ENCODE measurements around the gene OTOGL. TPM values are rescaled to one million over a fixed set of nuclear protein-coding genes. Genes with fewer than 3 reads are reported as not detected.
A peak's percentile ranks its signal among the peaks of the same experiment; 100 is the strongest.

Gene OTOGL
- polyA plus RNA-seq, 3 donors: not detected

DNA sequence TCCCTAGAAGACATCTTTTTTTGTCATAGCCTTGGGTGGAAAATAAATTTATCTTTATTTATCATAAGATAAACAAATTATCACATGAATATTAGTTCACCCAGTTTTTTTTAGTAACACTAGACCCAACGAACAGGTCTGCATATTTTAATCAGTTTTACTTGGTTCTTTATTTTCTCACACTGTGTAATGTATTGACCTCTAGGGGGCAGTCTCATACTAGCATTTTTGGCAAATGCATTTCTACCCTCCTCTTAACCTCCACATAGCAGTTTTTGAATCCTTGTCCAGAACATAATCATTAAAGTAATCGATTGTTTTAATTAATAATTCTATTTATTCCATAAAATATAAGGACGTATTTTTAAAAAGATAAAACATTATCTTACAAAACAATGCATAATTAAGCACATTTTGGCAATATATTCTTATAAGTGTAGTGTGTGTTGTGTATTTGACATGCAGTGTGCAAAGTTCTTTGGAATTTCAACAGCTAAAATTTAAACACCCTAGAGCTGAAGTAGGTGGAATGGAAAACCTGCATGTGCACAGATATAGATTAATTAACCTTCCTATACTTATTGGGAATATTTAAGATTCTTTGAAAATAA lies 313.1 kb downstream of the OTOGL start:
- Histone ChIP-seq H2AFZ (ENCODE audit: insufficient read depth, low read depth, low read length, poor library complexity, severe bottlenecking) (no peak overlapping the region), H4K20me1 (ENCODE audit: insufficient read depth, low read length) (no peaks in the 10 kb centered on the region), H3K4me1 (ENCODE audit: control insufficient read depth in 1 of 2, insufficient read depth in 2 of 2, low read length in 2 of 2) (no peaks in the 10 kb centered on the region), H3K27me3 (ENCODE audit: control insufficient read depth in 2 of 2, insufficient read depth in 2 of 2, low read length in 2 of 2) (peaks cover 0 to 2% of the 10 kb centered on the region in 2 donors), H3K27ac (ENCODE audit: low read depth in 1 of 2, low read length in 2 of 2) (no peak overlapping the region), H3K9ac (ENCODE audit: insufficient read depth, low read length, poor library complexity, severe bottlenecking) (no peak overlapping the region), H3K36me3 (replicated peaks in 1 of 2; ENCODE audit: control insufficient read depth in 1 of 2, insufficient read depth in 2 of 2, low read length in 2 of 2) (no peaks in the 10 kb centered on the region), H3K4me2 (replicated peaks; ENCODE audit: extremely low read depth, low read length, poor library complexity, severe bottlenecking) (no peak overlapping the region), H3K9me3 (replicated peaks in 1 of 2; ENCODE audit: control insufficient read depth in 1 of 2, insufficient read depth in 1 of 2, low read length in 2 of 2) (no peaks in the 10 kb centered on the region), H3K4me3 (replicated peaks in 1 of 3; ENCODE audit: low read depth in 2 of 3, low read length in 3 of 3) (no peak overlapping the region), H3K79me2 (ENCODE audit: insufficient read depth, low read length) (no peaks in the 10 kb centered on the region)
- no peak overlapping the region for H3K27ac Mint-ChIP-seq
- no CpG with 5 or more reads among the region's 3 CpGs for WGBS (ENCODE audit: insufficient coverage)
- H3K9me3 Mint-ChIP-seq: no peaks in the 10 kb centered on the region
- no peaks in the 10 kb centered on the region for H3K4me1 Mint-ChIP-seq
- H3K27me3 Mint-ChIP-seq (ENCODE audit: low read depth in 3 of 3): peaks cover 1 to 8% (median 1%) of the 10 kb centered on the region in 3 donors
- H3K36me3 Mint-ChIP-seq: no peaks in the 10 kb centered on the region
- no peak overlapping the region for H3K4me3 Mint-ChIP-seq
- peak; percentile 1 to 19 (median 10) for DNase-seq
- intact Hi-C loops (cut with micrococcal nuclease): no loop called here
- TF ChIP-seq, protein P1, sequence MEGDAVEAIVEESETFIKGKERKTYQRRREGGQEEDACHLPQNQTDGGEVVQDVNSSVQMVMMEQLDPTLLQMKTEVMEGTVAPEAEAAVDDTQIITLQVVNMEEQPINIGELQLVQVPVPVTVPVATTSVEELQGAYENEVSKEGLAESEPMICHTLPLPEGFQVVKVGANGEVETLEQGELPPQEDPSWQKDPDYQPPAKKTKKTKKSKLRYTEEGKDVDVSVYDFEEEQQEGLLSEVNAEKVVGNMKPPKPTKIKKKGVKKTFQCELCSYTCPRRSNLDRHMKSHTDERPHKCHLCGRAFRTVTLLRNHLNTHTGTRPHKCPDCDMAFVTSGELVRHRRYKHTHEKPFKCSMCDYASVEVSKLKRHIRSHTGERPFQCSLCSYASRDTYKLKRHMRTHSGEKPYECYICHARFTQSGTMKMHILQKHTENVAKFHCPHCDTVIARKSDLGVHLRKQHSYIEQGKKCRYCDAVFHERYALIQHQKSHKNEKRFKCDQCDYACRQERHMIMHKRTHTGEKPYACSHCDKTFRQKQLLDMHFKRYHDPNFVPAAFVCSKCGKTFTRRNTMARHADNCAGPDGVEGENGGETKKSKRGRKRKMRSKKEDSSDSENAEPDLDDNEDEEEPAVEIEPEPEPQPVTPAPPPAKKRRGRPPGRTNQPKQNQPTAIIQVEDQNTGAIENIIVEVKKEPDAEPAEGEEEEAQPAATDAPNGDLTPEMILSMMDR (IDR thresholded peaks at IDR 0.05): peak; percentile 79

- no peak for DNase-seq
- Mint-ChIP-seq H3K4me1 (no peaks in the 10 kb centered on the region), H3K9me3 (no peaks in the 10 kb centered on the region), H3K36me3 (no peaks in the 10 kb centered on the region), H3K27ac (no peak overlapping the region), H3K27me3 (ENCODE audit: low read depth in 3 of 3) (peaks cover 1 to 8% (median 1%) of the 10 kb centered on the region in 3 donors), H3K4me3 (no peak overlapping the region)
- Histone ChIP-seq H3K4me2 (replicated peaks; ENCODE audit: extremely low read depth, low read length, poor library complexity, severe bottlenecking) (no peak overlapping the region), H3K79me2 (ENCODE audit: insufficient read depth, low read length) (no peaks in the 10 kb centered on the region), H3K4me1 (ENCODE audit: control insufficient read depth in 1 of 2, insufficient read depth in 2 of 2, low read length in 2 of 2) (no peaks in the 10 kb centered on the region), H2AFZ (ENCODE audit: insufficient read depth, low read depth, low read length, poor library complexity, severe bottlenecking) (no peak overlapping the region), H3K36me3 (replicated peaks in 1 of 2; ENCODE audit: control insufficient read depth in 1 of 2, insufficient read depth in 2 of 2, low read length in 2 of 2) (no peaks in the 10 kb centered on the region), H3K9me3 (replicated peaks in 1 of 2; ENCODE audit: control insufficient read depth in 1 of 2, insufficient read depth in 1 of 2, low read length in 2 of 2) (no peaks in the 10 kb centered on the region), H4K20me1 (ENCODE audit: insufficient read depth, low read length) (no peaks in the 10 kb centered on the region), H3K9ac (ENCODE audit: insufficient read depth, low read length, poor library complexity, severe bottlenecking) (no peak overlapping the region), H3K4me3 (replicated peaks in 1 of 3; ENCODE audit: low read depth in 2 of 3, low read length in 3 of 3) (no peak overlapping the region), H3K27ac (ENCODE audit: low read depth in 1 of 2, low read length in 2 of 2) (no peak overlapping the region), H3K27me3 (ENCODE audit: control insufficient read depth in 2 of 2, insufficient read depth in 2 of 2, low read length in 2 of 2) (peaks cover 0 to 2% of the 10 kb centered on the region in 2 donors)
- WGBS (ENCODE audit: insufficient coverage): 86% methylated on average over 2 of the region's 3 CpGs
- TF ChIP-seq, protein P1 (IDR thresholded peaks at IDR 0.05): no peak
- intact Hi-C loops (cut with micrococcal nuclease): no loop called here
Observed at GRCh38 chr12:80413462-80413861, 314.1 kb downstream of the OTOGL start.
